GM18519 (cell line): ENCODE results near the gene MEF2C.
"Not testable (repeated sequence)": the region's sequence is repeated elsewhere in the genome, so short reads cannot be mapped to it uniquely, and the experiment has no call there.

Source experiments
- ATAC-seq: cut with Tn5 transposase; IDR thresholded peaks from one replicate; pipeline ENCODE4 v1.9.1; 2021; ENCODE audit warnings: mild to moderate bottlenecking, moderate library complexity; ENCODE audit not compliant: unreplicated experiment, low FRiP score

The MEF2C gene

GRCh38 chr5:88883059-88883835, at the start of gene MEF2C:
Gene MEF2C, minus strand, starts transcription at chr5:88883184. Its CDS starts 59,396 bp downstream, at chr5:88823788.
- peak; percentile 31 for ATAC-seq

- ATAC-seq, result no peak
These were observed 49.6 kb upstream of the MEF2C start for GRCh38 chr5:88932541-88932940.

- no peak for ATAC-seq
These were observed 47.4 kb upstream of the MEF2C start for GRCh38 chr5:88930335-88930734.

DNA sequence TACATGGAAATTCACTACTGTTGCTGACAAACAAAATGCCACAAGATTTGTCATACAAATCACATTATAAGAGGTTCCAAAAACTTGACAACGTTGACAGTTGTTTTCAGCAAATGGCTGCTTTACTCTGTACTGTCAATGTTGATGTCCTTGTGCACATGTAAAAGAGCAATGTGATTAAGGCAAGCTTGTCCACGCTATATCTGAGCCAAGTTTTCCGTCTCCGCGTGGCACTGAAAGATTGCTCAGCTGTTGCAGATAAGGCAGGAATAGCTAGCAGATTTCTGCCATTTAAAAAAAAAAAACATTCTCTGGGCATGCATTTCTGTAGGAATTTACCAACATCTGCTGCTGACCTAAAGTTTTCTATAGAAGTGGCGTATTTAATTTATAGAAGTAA, 46.4 kb upstream of the MEF2C start:
- no peak for ATAC-seq

GRCh38 chr5:88926774-88927173, 43.8 kb upstream of the MEF2C start:
- ATAC-seq, result no peak

DNA sequence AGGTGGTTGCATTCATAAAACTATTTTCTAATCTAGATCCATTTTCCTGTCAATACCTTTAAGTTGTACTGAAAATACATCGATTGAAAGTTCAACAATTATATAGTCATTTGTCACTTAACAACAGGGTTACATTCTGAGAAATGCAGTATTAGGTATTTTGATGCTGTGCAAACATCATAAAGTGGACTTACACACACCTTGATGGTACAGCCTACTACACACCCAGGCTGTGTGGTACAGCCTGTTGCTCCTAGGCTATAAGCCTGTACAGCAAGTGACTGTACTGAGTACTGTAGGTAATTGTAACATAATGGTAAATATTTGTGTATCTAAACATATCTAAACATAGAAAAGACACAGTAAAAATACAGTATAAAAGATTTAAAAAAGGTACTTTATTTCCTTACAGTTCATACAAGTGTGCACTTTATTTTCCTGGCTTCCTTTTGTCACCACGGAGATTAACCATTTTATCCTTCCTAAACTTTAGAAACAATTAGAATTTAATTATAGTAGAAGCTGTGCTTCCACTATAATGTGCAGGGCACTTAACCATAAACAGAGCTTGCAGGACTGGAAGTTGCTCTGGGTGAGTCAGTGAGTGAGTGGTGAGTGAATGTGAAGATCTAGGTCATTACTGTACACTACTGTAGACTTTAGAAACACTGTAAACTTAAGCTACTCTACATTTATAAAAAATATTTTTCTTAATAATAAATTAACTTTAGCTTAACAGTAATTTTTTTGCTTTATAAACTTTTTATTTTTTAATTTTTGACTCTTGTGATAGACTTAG, 42.9 kb upstream of the MEF2C start:
- no peak for ATAC-seq

DNA sequence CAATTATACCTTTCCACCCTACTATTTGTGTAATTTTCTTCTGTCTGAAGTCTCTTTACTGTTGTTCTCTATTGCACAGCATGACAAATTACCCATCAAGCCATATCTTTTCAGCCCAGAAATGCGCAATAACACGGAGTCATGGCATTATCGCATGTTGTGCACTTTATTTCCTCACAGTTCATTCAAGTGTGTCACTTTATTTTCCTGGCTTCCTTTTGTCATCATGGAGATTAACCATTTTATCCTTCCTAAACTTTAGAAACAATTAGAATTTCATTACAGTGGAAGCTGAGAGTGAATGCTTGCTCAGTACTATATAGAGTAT, 41.3 kb upstream of the MEF2C start:
- no peak for ATAC-seq

DNA sequence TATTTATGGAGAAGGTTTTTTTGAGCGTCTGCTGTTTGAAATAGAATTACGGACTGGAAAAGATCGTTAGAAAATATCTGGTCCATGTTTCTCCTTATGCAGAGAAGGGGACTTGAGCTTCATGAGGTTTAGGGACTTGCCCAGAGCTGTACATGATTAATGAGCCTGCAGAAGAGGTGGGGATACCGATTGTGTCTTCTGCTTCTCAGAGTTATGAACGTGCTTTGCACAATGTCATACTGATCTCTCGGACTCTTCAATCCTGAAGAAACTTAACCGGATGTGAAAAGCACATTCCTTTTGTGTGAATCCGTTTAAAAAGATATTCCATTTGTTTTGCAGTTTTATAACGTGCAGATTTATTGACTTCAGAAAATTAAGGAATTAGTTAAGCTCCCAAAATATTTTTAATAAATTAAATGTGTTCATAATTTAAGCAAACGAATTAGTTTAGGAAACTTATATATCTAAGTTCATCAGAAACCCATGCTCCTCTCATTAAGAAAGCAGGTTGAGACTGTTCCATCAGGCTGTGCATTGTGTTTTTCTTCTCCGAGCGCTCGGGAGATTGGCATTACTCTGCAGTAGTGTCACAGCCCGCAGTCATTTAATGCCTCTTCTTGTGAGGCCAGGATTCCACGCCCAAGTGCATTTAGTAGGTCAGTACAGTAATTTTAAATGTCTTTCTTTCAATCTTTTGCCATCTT, 40.8 kb upstream of the MEF2C start:
- ATAC-seq, result no peak

DNA sequence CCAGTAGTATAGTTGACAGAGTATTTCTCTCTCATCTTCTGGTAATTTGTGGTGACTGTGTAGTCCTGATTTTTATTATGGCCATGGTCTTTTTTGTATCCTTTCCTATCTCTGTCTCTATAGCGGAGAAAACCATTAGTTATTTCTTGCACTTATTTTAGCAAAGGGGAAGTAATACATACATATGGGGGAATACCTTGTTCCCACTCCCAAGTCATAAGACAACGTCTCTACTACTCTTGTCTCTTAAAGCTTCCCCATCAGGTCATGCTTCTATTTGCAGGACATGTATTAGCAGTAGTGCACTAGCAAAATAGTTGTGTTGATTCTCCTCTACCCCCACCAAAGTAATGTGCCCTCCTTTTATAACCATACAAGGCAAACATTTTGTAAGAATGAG, 29.8 kb upstream of the MEF2C start:
- ATAC-seq, result not testable (repeated sequence)

DNA sequence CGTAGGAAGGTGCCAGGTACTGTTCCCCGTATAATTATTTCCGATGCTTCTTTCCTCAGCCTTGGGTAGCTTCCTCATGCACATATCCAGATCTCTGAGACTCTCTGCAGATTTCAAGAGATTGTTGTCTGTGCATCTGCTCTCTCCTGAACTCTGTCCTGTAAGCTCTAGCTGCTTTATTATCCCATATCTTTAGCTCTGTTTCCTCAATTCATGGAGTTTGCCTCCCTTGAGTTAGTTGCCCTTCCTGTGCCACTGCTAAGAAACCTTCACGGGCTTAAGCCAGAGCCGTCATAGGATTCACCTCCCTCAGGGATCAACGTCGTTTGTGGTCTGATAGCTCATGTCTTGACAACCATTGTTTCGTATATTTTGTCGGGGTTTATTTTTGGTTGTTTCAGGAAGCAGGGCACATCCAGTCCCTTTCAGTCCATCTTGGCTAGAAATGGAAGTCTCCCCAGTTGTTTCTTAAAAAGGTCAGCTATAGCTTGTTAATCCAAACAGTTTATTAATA, 28.1 kb upstream of the MEF2C start:
- not testable (repeated sequence) for ATAC-seq

GRCh38 chr5:88904478-88904877, 21.5 kb upstream of the MEF2C start:
- ATAC-seq, result not testable (repeated sequence)

GRCh38 chr5:88903966-88904365, 21.0 kb upstream of the MEF2C start:
- not testable (repeated sequence) for ATAC-seq

DNA sequence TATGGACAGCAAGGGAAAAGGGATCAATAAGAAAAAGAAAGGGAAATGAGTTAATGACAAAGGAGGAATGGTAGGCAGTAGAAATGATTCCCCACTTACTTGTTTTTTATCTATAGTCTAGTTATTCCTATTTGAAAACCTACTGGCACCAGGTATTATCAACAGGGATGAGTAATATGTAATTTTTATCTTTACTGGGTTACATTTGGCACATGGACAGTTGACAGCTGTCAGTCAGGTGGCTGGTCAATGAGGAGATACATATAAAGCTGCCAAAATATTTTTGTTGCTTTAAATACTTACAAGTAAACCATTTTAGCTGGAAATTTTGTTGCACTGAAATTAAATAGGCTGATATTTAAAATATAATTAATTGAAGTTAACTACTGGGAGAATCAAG, 18.1 kb upstream of the MEF2C start:
- ATAC-seq, result not testable (repeated sequence)

- no peak for ATAC-seq
These were observed 16.2 kb upstream of the MEF2C start for GRCh38 chr5:88899096-88899737.

DNA sequence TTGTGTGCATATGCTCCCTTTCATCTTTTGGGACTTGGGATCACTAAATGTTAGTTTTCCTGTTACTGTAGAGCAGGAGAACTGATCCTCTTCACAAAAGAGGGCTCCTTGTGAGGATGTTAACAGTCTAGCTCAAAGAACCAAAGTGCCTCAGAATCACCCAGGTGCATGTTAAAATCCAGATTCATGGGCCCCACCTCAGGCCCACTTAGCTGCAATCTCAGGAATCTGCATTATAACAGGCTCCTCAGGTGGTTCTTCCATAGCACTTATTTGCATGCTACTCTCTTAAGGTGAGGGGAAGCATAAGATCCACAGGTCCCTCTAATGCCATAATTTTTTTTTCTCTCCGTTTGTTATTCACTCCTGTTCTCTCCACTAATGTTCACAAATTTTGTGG, 14.8 kb upstream of the MEF2C start:
- ATAC-seq, result no peak

- no peak for ATAC-seq
These were observed 12.9 kb upstream of the MEF2C start for GRCh38 chr5:88895681-88896501.

DNA sequence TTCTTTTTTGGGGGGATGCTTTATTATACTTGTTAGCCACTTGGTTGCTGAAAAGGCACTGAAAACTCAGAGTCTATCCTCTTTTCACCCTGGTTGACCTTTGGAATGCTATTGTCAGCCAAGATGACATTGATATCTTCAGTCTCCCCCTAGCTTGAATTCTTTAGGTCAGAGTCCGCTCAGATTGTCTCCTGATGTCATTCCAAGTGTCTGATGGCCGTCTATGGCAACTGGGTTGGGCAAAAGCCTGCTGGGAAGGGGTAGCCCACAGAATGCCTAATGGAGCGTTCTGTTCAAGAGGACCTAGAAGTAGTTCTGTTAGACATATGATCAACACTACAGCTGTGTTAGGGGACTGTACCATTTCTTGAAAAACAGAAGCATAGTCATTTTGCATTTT, 9.7 kb upstream of the MEF2C start:
- ATAC-seq, result no peak

DNA sequence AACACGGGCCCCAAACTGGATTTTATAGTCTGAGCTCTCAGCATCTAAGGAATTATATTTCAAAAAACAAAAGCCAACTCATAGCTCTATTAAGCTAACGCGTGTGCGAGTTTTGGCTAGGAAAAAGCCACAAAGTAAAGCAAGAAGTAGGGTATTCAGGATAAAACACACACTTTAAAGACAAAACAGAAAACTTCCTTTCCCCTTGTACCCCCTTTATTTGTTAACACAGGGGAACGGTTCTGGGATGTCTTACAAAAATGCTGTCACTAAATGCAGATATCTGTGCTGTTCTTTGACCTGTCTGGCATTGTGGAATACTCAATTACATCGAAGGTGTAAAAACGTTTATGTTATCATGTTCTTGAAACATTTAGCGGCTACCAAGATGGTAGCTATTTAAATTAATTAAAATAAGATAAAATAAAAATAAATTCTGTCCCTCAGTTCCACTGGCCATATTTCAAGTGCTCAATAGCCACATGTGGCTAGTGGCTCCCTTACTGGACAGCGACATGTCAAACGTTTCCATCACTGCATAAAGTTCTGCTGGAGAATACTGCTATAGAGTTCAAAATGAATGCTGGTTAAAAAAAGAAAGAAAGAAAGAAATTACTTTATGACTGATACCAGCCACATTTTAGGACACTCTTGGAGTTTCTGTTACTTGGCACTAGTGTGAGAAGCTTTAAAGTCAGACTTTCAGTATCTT, 7.2 kb upstream of the MEF2C start:
- no peak for ATAC-seq
